SU-DHL-6 (cell line): ENCODE measurements around the gene OR56A3.

Source experiments
- H2AFZ ChIP-seq: fragments of 200-600 bp; sonication (generic); 2 replicates; pipeline ENCODE4 v1.6.1; 2014; ENCODE audit warnings: low read depth, mild to moderate bottlenecking, moderate library complexity, mixed read lengths, antibody characterized with exemption, low read length; ENCODE audit not compliant: severe bottlenecking
- H3F3A ChIP-seq: fragments of 200-600 bp; shearing (Covaris generic); 2 replicates; pipeline ENCODE4 v1.6.0; 2016; ENCODE audit warnings: antibody characterized with exemption, mild to moderate bottlenecking; ENCODE audit not compliant: insufficient read depth
- H3K27ac ChIP-seq: fragments of 200-600 bp; sonication (generic); 2 replicates; pipeline ENCODE4 v1.5.1; 2016; ENCODE audit warnings: low read depth, mild to moderate bottlenecking, low read length, moderate library complexity, mixed read lengths
- H3K27me3 ChIP-seq: fragments of 200-600 bp; sonication (generic), shearing (Covaris generic); 2 replicates; pipeline ENCODE4 v1.6.0; 2014; ENCODE audit warnings: mild to moderate bottlenecking, low read length
- H3K36me3 ChIP-seq: fragments of 200-600 bp; sonication (generic); 2 replicates; pipeline ENCODE4 v1.6.1; 2014; ENCODE audit warnings: mild to moderate bottlenecking, low read length, mixed read lengths
- H3K4me2 ChIP-seq: fragments of 300-600, 200-600 bp; shearing (Covaris generic), sonication (generic); 2 replicates; pipeline ENCODE4 v1.6.0; 2014; ENCODE audit warnings: low read length, low read depth, mild to moderate bottlenecking; ENCODE audit not compliant: poor library complexity, severe bottlenecking
- H3K4me3 ChIP-seq: fragments of 200-600 bp; sonication (generic); 2 replicates; pipeline ENCODE4 v1.5.1; 2014; ENCODE audit warnings: antibody characterized with exemption, low read length, mild to moderate bottlenecking, mixed read lengths; ENCODE audit not compliant: insufficient read depth, poor library complexity, severe bottlenecking
- H3K79me2 ChIP-seq: fragments of 200-600 bp; sonication (generic); 2 replicates; pipeline ENCODE4 v1.6.1; 2014; ENCODE audit warnings: mild to moderate bottlenecking, low read length, moderate library complexity; ENCODE audit not compliant: insufficient read depth
- H3K9ac ChIP-seq: fragments of 200-600 bp; sonication (generic); 2 replicates; pipeline ENCODE4 v1.7.0; 2014; ENCODE audit warnings: mild to moderate bottlenecking, low read length
- H3K9me2 ChIP-seq: fragments of 200-600 bp; sonication (generic); replicated peaks from 2 replicates; pipeline ENCODE4 v1.6.1; 2014; ENCODE audit warnings: low read length; ENCODE audit not compliant: insufficient read depth
- H3K9me3 ChIP-seq: fragments of 200-600 bp; sonication (generic); 2 replicates; pipeline ENCODE4 v1.6.1; 2014; ENCODE audit warnings: low read length, mixed read lengths; ENCODE audit not compliant: insufficient read depth
- H4K20me1 ChIP-seq: fragments of 200-600 bp; sonication (generic); 2 replicates; pipeline ENCODE4 v1.6.1; 2014; ENCODE audit warnings: low read depth, mild to moderate bottlenecking, antibody characterized with exemption, low read length, moderate library complexity, mixed read lengths
- EZH2phosphoT487 ChIP-seq: fragments of 200-600 bp; sonication (generic), shearing (Covaris generic); conservative IDR thresholded peaks from 2 replicates; pipeline ENCODE4 v1.6.1; 2018; ENCODE audit warnings: mild to moderate bottlenecking, antibody characterized with exemption, low read length, moderate library complexity, mixed read lengths
- TF ChIP-seq, protein P1 (sequence below): fragments of 200-600 bp; sonication (generic); IDR thresholded peaks from one replicate; pipeline ENCODE4 v1.5.1; 2017; ENCODE audit warnings: antibody characterized with exemption, mild to moderate bottlenecking, low read length, moderate library complexity; ENCODE audit not compliant: insufficient read depth, poor library complexity, severe bottlenecking

Gene OR56A3

DNA sequence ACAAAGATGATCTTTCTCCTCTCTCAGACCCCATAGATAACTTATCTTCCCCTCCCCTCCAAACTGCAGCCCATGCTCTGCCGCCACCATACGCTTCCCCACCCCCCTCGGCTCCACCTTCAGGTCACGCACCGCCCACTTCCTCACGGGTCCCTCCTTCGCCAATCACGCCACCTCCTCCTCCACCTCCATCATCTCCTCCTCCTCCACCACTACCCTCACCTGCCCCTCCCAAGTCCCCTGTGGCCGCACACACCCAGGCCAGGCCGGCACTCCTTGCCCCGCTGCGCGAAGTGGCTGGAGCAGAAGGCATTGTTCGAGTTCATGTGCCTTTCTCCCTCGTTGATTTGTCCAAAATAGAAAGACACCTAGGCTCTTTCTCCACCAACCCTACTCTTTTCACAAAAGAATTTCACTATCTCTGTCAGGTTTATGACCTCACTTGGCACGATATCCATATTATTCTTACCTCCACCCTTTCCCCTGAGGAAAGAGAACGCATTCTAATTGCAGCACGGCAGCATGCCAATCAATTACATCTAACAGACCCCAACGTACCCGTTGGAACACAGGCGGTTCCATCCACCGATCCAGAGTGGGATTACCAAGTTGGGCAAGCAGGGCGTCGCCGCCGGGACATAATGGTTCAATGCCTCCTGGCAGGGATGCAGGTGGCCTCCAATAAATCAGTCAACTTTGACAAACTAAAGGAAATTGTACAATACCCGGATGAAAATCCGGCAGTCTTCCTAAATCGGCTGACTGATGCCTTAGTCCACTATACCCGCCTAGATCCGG is 12.3 kb upstream of the OR56A3 start:
- H2AFZ ChIP-seq, result no peak overlapping the region
- H3K9me3 ChIP-seq, result no peaks in the 10 kb centered on the region
- H3K27ac ChIP-seq, result no peak overlapping the region
- H3K36me3 ChIP-seq, result no peaks in the 10 kb centered on the region
- no peaks in the 10 kb centered on the region for H3K9me2 ChIP-seq
- TF ChIP-seq, protein P1, sequence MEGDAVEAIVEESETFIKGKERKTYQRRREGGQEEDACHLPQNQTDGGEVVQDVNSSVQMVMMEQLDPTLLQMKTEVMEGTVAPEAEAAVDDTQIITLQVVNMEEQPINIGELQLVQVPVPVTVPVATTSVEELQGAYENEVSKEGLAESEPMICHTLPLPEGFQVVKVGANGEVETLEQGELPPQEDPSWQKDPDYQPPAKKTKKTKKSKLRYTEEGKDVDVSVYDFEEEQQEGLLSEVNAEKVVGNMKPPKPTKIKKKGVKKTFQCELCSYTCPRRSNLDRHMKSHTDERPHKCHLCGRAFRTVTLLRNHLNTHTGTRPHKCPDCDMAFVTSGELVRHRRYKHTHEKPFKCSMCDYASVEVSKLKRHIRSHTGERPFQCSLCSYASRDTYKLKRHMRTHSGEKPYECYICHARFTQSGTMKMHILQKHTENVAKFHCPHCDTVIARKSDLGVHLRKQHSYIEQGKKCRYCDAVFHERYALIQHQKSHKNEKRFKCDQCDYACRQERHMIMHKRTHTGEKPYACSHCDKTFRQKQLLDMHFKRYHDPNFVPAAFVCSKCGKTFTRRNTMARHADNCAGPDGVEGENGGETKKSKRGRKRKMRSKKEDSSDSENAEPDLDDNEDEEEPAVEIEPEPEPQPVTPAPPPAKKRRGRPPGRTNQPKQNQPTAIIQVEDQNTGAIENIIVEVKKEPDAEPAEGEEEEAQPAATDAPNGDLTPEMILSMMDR, result no peak
- no peak for TF ChIP-seq EZH2phosphoT487
- no peaks in the 10 kb centered on the region for H3K27me3 ChIP-seq
- H4K20me1 ChIP-seq, result no peaks in the 10 kb centered on the region
- H3K79me2 ChIP-seq, result no peaks in the 10 kb centered on the region
- H3F3A ChIP-seq, result no peaks in the 10 kb centered on the region
- no peak overlapping the region for H3K9ac ChIP-seq
- H3K4me2 ChIP-seq, result no peak overlapping the region
- H3K4me3 ChIP-seq, result no peak overlapping the region

DNA sequence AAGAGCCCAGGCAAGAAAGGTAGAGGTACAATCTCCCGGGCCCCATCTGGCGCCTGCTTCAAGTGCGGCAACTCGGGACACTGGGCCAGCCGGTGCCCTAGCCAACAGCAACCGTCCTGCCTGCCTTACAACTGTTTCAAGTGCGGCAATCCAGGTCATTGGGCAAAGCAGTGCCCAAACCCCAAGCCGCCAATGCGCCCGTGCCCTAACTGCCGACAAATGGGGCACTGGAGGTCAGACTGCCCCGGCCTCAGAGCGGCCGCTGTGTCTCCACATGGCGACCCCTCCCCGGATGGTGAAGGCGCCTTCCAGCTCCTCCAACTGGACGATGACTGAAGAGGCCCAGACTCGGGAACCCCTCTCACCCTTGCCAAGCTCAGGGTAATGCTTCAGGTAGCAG is 11.4 kb upstream of the OR56A3 start:
- no peak overlapping the region for H3K4me2 ChIP-seq
- no peak overlapping the region for H3K9ac ChIP-seq

DNA sequence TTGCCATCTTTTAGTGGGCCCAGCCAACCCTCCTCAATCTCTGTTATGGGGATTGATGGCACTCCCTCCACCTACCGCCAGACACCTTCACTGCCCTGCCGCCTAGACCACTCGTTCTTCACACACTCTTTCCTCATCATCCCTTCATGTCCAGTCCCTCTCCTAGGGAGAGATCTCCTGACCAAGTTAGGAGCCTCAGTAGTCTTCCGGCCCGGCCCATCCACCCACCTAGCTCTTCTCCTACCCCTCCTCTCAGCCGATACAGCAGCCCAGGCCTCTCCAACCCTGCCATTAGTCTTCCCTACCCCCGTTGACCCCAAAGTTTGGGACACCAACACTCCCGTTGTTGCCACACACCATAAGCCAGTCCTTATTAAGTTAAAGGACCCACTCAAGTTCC is 11.0 kb upstream of the OR56A3 start:
- no peaks in the 10 kb centered on the region for H3K27me3 ChIP-seq
- no peak overlapping the region for H3K4me2 ChIP-seq
- no peak overlapping the region for H3K9ac ChIP-seq
- no peak overlapping the region for H3K4me3 ChIP-seq
- no peak overlapping the region for H2AFZ ChIP-seq
- no peaks in the 10 kb centered on the region for H3K79me2 ChIP-seq
- no peaks in the 10 kb centered on the region for H3K9me2 ChIP-seq
- TF ChIP-seq EZH2phosphoT487, result no peak
- TF ChIP-seq, protein P1, result no peak
- no peaks in the 10 kb centered on the region for H3F3A ChIP-seq
- no peak overlapping the region for H3K27ac ChIP-seq
- no peaks in the 10 kb centered on the region for H3K36me3 ChIP-seq
- no peaks in the 10 kb centered on the region for H3K9me3 ChIP-seq
- H4K20me1 ChIP-seq, result no peaks in the 10 kb centered on the region

More for the DNA sequence above, 11.4 kb upstream of the OR56A3 start:
- Histone ChIP-seq H3K27ac (no peak overlapping the region), H3K9me3 (no peaks in the 10 kb centered on the region), H3K9me2 (no peaks in the 10 kb centered on the region), H3F3A (no peaks in the 10 kb centered on the region), H3K4me3 (no peak overlapping the region), H2AFZ (no peak overlapping the region), H3K36me3 (no peaks in the 10 kb centered on the region), H4K20me1 (no peaks in the 10 kb centered on the region), H3K27me3 (no peaks in the 10 kb centered on the region), H3K79me2 (no peaks in the 10 kb centered on the region)
- TF ChIP-seq, protein P1, result no peak
- TF ChIP-seq EZH2phosphoT487, result no peak
